HepG2 (cell line): ENCODE measurements around the gene ABCA4.

ENCODE experiments used
- ARNTL ChIP-seq: sonication (generic); formaldehyde crosslinking; IDR thresholded peaks from 2 replicates; pipeline ENCODE4 v1.4.0; 2020; ENCODE audit warnings: mild to moderate bottlenecking, missing genetic modification reagents
- CREB1 ChIP-seq, 2 experiments: fragments of 450-650 bp in 1 of 2; IDR thresholded peaks; 2 replicates each; pipeline ENCODE4 v1.6.1; 2016 to 2017; ENCODE audit warnings: control low read depth in 1 of 2, mild to moderate bottlenecking in 1 of 2, missing compliant biosample characterization in 1 of 2, missing genetic modification characterization in 1 of 2
- HMGXB4 ChIP-seq, 2 experiments: sonication (generic) in 1 of 2; formaldehyde crosslinking in 1 of 2; IDR thresholded peaks; 2 replicates each; pipeline versions ENCODE4 v1.4.0 to v1.6.1; 2018 to 2020; ENCODE audit warnings: missing genetic modification reagents in 2 of 2, borderline replicate concordance in 1 of 2, low read depth in 1 of 2, mild to moderate bottlenecking in 1 of 2, missing biosample characterization in 1 of 2
- NONO ChIP-seq, 2 experiments: fragments of 450-650 bp in 1 of 2; sonication (generic) in 1 of 2; formaldehyde crosslinking in 1 of 2; IDR thresholded peaks in 1 of 2; conservative IDR thresholded peaks in 1 of 2; 2 replicates each; pipeline versions ENCODE4 v1.6.1 to v1.8.0; 2017 to 2022; ENCODE audit warnings: mild to moderate bottlenecking in 1 of 2, missing genetic modification reagents in 1 of 2, moderate library complexity in 1 of 2
- PBX2 ChIP-seq: IDR thresholded peaks from 2 replicates; pipeline ENCODE4 v1.6.1; 2016; ENCODE audit warnings: control low read depth
- POLR2A ChIP-seq, 2 experiments: IDR thresholded peaks; 2 replicates each; pipeline ENCODE4 v1.6.1; 2011; ENCODE audit warnings: low read depth in 2 of 2, low read length in 2 of 2, mild to moderate bottlenecking in 1 of 2, moderate library complexity in 1 of 2; ENCODE audit not compliant: insufficient read depth in 1 of 2
- ZNF44 ChIP-seq: sonication (generic); formaldehyde crosslinking; IDR thresholded peaks from 2 replicates; pipeline ENCODE4 v1.5.1; 2020; ENCODE audit warnings: mild to moderate bottlenecking, missing genetic modification reagents
- TF ChIP-seq, protein P1 (sequence below): sonication (generic); formaldehyde crosslinking; IDR thresholded peaks from 2 replicates; pipeline ENCODE4 v1.5.0; 2020; ENCODE audit warnings: mild to moderate bottlenecking, missing genetic modification reagents, moderate library complexity
- TF ChIP-seq, protein P2 (sequence below): sonication (generic); formaldehyde crosslinking; IDR thresholded peaks from one replicate; pipeline ENCODE4 v1.5.1; 2020; ENCODE audit warnings: mild to moderate bottlenecking, missing genetic modification reagents; ENCODE audit errors: not compliant biosample characterization

DNA sequence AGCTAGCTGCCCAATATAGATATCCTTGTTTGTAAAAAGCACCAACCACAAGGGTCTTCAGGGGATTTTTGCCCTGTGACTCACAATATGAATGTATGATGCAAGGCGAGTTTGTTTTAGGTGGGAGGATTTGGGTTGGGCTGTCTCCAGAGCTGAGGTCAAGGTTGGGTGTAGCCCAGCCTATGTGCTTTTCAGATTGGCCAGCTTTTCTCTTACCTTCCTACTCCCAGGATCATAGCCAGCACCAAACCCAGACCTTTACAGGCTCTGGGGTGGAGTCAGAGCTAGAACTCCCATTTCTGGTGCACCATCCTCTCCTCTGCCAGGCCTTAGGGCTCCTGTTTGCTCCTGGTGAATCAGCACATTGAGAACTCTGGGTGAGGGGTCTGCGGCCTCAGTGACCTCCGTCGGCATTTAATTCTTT, 156.2 kb downstream of the ABCA4 start:
- TF ChIP-seq POLR2A (IDR thresholded peaks at IDR 0.05; ENCODE audit: insufficient read depth in 1 of 2, low read depth in 2 of 2, low read length in 2 of 2) (0 out of 4 replicates have a peak, but pooled peaks of 1 of the 2 experiments have one; percentile 15), CREB1 (IDR thresholded peaks at IDR 0.05) (no peak; the same call in 1 of the 2 replicates), CREB1 (CRISPR knock-in tag; IDR thresholded peaks at IDR 0.05) (peak; percentile 69), ZNF44 (no peak), PBX2 (CRISPR knock-in tag) (no peak), NONO (IDR thresholded peaks at IDR 0.05) (no peak), NONO (CRISPR knock-in tag; conservative IDR thresholded peaks at IDR 0.05) (no peak), ARNTL (CRISPR knock-in tag) (no peak), HMGXB4 (CRISPR knock-in tag; IDR thresholded peaks at IDR 0.05; ENCODE audit: borderline replicate concordance in 1 of 2, low read depth in 1 of 2) (no peak)
- TF ChIP-seq, protein P1, sequence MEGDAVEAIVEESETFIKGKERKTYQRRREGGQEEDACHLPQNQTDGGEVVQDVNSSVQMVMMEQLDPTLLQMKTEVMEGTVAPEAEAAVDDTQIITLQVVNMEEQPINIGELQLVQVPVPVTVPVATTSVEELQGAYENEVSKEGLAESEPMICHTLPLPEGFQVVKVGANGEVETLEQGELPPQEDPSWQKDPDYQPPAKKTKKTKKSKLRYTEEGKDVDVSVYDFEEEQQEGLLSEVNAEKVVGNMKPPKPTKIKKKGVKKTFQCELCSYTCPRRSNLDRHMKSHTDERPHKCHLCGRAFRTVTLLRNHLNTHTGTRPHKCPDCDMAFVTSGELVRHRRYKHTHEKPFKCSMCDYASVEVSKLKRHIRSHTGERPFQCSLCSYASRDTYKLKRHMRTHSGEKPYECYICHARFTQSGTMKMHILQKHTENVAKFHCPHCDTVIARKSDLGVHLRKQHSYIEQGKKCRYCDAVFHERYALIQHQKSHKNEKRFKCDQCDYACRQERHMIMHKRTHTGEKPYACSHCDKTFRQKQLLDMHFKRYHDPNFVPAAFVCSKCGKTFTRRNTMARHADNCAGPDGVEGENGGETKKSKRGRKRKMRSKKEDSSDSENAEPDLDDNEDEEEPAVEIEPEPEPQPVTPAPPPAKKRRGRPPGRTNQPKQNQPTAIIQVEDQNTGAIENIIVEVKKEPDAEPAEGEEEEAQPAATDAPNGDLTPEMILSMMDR: no peak
- TF ChIP-seq, protein P2, sequence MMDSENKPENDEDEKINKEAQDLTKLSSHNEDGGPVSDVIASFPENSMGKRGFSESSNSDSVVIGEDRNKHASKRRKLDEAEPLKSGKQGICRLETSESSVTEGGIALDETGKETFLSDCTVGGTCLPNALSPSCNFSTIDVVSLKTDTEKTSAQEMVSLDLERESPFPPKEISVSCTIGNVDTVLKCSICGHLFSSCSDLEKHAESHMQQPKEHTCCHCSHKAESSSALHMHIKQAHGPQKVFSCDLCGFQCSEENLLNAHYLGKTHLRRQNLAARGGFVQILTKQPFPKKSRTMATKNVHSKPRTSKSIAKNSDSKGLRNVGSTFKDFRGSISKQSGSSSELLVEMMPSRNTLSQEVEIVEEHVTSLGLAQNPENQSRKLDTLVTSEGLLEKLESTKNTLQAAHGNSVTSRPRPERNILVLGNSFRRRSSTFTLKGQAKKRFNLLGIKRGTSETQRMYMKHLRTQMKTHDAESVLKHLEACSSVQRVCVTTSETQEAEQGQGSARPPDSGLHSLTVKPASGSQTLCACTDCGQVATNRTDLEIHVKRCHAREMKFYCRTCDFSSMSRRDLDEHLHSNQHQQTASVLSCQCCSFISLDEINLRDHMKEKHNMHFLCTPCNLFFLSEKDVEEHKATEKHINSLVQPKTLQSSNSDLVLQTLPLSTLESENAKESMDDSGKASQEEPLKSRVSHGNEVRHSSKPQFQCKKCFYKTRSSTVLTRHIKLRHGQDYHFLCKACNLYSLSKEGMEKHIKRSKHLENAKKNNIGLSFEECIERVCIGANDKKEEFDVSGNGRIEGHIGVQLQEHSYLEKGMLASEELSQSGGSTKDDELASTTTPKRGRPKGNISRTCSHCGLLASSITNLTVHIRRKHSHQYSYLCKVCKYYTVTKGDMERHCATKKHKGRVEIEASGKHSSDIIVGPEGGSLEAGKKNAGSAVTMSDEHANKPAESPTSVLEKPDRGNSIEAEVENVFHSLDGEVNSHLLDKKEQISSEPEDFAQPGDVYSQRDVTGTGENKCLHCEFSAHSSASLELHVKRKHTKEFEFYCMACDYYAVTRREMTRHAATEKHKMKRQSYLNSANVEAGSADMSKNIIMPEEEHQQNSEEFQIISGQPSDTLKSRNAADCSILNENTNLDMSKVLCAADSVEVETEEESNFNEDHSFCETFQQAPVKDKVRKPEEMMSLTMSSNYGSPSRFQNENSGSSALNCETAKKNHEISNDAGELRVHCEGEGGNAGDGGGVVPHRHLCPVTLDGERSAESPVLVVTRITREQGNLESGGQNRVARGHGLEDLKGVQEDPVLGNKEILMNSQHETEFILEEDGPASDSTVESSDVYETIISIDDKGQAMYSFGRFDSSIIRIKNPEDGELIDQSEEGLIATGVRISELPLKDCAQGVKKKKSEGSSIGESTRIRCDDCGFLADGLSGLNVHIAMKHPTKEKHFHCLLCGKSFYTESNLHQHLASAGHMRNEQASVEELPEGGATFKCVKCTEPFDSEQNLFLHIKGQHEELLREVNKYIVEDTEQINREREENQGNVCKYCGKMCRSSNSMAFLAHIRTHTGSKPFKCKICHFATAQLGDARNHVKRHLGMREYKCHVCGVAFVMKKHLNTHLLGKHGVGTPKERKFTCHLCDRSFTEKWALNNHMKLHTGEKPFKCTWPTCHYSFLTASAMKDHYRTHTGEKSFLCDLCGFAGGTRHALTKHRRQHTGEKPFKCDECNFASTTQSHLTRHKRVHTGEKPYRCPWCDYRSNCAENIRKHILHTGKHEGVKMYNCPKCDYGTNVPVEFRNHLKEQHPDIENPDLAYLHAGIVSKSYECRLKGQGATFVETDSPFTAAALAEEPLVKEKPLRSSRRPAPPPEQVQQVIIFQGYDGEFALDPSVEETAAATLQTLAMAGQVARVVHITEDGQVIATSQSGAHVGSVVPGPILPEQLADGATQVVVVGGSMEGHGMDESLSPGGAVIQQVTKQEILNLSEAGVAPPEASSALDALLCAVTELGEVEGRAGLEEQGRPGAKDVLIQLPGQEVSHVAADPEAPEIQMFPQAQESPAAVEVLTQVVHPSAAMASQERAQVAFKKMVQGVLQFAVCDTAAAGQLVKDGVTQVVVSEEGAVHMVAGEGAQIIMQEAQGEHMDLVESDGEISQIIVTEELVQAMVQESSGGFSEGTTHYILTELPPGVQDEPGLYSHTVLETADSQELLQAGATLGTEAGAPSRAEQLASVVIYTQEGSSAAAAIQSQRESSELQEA (CRISPR knock-in tag): no peak
